Transverse colon (tissue), 3 donors: ENCODE data around the gene SIRPB1.

Experiments
- CTCF ChIP-seq, 5 experiments: fragments of 200-600 bp in 3 of 5; fragments of 450-650 bp in 2 of 5; sonication (generic) in 3 of 5; IDR thresholded peaks; 1 replicate in 2 of 5; 2 replicates in 3 of 5; pipeline ENCODE4 v1.5.1; 2016 to 2017; ENCODE audit warnings: antibody characterized with exemption in 5 of 5, inconsistent platforms in 3 of 5, mild to moderate bottlenecking in 2 of 5, moderate library complexity in 1 of 5
- POLR2A ChIP-seq: fragments of 450-650 bp; IDR thresholded peaks from one replicate; pipeline ENCODE4 v1.6.1; 2016; ENCODE audit warnings: antibody characterized with exemption, mild to moderate bottlenecking, moderate library complexity

- TF ChIP-seq CTCF (IDR thresholded peaks at IDR 0.05) = no peak
- TF ChIP-seq POLR2A = no peak
Measured at GRCh38 chr20:1618954-1619540, 762 bp downstream of the SIRPB1 start.
